Stimulated activated memory B cell treated with anti-CD40 and anti-IgM and Interleukin-4, amounts not matched to agents 10 μg/mL and 1 μg/mL and 100 μg/mL, for 72 hours (primary cell): ENCODE measurements around the gene GPRIN3.

Source experiments
- ATAC-seq: fragments of 150-1000 bp; cut with Tn5 transposase; 2 replicates; pipeline ENCODE4 v1.10.0; 2021
- H3K27ac Mint-ChIP-seq: one replicate; pipeline ENCODE4 v1.8.0; 2022; ENCODE audit warnings: mild to moderate bottlenecking, mixed read lengths
- H3K27me3 Mint-ChIP-seq: one replicate; pipeline ENCODE4 v1.8.0; 2022; ENCODE audit warnings: mixed read lengths
- H3K36me3 Mint-ChIP-seq: one replicate; pipeline ENCODE4 v1.8.0; 2022; ENCODE audit warnings: mixed read lengths
- H3K4me1 Mint-ChIP-seq: one replicate; pipeline ENCODE4 v1.8.0; 2022; ENCODE audit warnings: mixed read lengths
- H3K4me3 Mint-ChIP-seq: one replicate; pipeline ENCODE4 v1.8.0; 2022; ENCODE audit warnings: mild to moderate bottlenecking, moderate library complexity, mixed read lengths
- H3K9me3 Mint-ChIP-seq: one replicate; pipeline ENCODE4 v1.8.0; 2022; ENCODE audit warnings: mixed read lengths

The GPRIN3 gene

DNA sequence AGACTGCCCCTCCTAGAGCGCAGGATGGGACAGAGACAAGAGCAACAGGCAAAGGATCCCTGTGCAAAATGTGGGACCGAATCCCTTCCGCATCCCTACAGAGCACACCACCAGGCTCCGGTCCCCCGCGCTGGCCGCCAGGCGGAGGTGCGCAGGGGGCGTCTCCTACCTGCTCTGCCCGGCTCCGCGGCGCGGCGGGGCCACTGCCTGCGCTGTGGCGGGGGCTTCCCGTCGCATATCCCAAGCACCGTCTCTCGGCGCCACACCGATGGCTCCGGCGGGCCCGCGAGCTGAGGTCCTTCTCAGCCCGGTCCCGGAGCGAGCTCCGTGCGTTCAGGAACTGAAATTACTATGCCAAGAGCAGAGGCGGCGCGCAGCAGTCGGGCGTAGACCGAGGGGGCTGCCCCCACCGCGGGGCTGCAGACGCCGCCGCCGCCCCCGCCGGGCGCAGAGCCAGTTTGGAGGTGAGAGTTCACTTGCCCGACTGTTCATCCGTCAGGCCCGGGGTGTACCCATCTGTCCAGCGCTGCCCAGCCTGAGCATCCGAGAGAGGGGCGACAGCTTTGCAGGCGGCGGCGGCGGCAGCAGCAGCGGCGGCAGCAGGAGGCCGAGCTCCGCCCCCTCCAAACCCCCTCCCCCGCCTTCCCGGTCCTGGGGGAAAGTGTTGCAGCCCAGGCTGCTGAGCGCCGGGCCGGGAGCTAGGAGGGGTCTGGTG, at the start of gene GPRIN3:
GPRIN3 (minus strand) TSS at position 355 of the 715 bp plus-strand sequence. CDS start 57,690 bp downstream, outside the sequence.
- H3K27ac Mint-ChIP-seq, result peak within 1 kb of the TSS; percentile 62
- H3K9me3 Mint-ChIP-seq, result no peaks in the 10 kb centered on the region
- peaks cover 31% of the 10 kb centered on the region for H3K4me1 Mint-ChIP-seq
- H3K36me3 Mint-ChIP-seq, result no peaks in the 10 kb centered on the region
- peak within 1 kb of the TSS; percentile 86 for H3K4me3 Mint-ChIP-seq
- peaks cover 10% of the 10 kb centered on the region for H3K27me3 Mint-ChIP-seq
- ATAC-seq, result peak; percentile 93

DNA sequence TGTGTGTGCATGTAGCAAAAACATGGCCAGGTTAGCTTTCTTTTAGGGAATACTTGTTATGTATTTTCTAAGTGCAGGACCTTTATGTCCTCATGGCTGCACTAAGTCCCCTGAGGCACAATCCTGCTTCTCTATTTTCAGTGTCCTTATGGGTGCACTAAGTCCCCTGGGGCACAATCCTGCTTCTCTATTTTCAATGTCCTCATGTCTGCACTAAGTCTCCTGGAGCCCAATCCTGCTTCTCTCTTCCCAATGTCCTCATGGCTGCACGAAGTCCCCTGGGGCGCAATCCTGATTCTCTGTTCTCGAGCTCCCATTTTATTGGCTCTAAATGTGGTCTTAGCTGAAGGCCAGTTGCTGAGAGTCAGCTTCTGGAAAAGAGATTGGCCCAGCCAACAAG, 49.7 kb upstream of the GPRIN3 start:
- no peaks in the 10 kb centered on the region for H3K36me3 Mint-ChIP-seq
- H3K27ac Mint-ChIP-seq, result no peak overlapping the region
- H3K4me3 Mint-ChIP-seq, result no peak overlapping the region
- H3K27me3 Mint-ChIP-seq, result peaks cover 22% of the 10 kb centered on the region
- ATAC-seq, result no peak
- H3K9me3 Mint-ChIP-seq, result no peaks in the 10 kb centered on the region
- no peaks in the 10 kb centered on the region for H3K4me1 Mint-ChIP-seq

DNA sequence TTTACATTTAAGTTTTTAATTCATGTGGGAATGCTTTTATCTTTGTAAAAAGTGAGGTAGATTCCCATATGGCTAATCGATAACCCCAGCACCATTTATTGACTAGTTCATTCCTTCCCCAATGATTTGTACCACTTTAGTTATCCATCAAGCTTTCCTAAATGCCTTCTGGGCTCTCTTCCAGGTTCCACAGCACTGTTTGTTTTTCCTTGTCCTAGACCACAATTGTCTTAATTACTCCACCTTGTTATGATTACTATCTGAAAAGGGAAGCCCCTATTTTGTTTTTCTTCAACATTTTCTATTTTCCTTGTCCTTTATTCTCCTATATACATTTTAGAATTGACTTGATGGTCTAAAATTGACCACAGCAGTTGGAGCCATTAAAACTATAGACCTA, 48.5 kb upstream of the GPRIN3 start:
- Mint-ChIP-seq H3K4me1 (no peaks in the 10 kb centered on the region), H3K36me3 (no peaks in the 10 kb centered on the region), H3K27me3 (peaks cover 22% of the 10 kb centered on the region), H3K27ac (no peak overlapping the region), H3K9me3 (no peaks in the 10 kb centered on the region), H3K4me3 (no peak overlapping the region)
- ATAC-seq, result no peak

DNA sequence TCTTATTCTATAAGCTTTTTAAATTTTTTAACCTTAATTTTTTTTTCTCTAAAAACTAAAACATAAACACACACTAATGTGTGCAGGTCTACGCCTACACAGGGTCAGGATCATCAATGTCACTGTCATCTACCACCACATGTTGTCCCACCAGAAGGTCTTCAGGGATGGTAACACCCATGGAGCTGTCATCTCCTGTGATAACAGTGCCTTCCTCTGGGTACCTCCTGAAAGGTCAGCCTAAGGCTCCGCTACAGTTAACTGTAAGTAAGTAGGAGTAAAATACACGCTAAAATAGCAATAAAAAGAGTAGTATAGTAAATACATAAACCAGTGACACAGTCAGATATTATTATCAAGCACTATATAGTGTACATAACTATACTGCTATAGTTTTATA, 45.9 kb upstream of the GPRIN3 start:
- peaks cover 22% of the 10 kb centered on the region for H3K27me3 Mint-ChIP-seq
- no peaks in the 10 kb centered on the region for H3K36me3 Mint-ChIP-seq
- no peak for ATAC-seq
- H3K4me3 Mint-ChIP-seq, result no peak overlapping the region
- H3K4me1 Mint-ChIP-seq, result no peaks in the 10 kb centered on the region
- H3K27ac Mint-ChIP-seq, result no peak overlapping the region
- H3K9me3 Mint-ChIP-seq, result no peaks in the 10 kb centered on the region

DNA sequence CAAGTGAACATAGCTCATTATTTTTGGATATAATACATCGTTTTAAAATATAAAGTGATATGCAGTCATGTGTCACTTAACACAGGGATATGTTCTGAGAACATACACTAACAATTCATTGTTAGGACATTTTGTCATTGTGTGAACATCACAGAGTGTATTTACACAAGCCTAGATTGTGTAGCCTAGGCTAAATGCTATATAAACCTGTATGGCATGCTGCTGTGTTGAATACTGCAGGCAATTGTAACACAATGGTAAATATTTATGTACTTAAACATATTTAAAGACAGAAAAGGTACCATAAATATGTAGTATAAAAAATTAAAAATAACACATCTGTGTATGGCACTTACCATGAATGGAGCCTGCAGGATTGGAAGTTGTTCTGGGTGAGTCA, 44.9 kb upstream of the GPRIN3 start:
- Mint-ChIP-seq H3K36me3 (no peaks in the 10 kb centered on the region), H3K4me1 (no peaks in the 10 kb centered on the region), H3K9me3 (peaks cover 6% of the 10 kb centered on the region), H3K27ac (no peak overlapping the region), H3K27me3 (peaks cover 15% of the 10 kb centered on the region), H3K4me3 (no peak overlapping the region)
- no peak for ATAC-seq

- H3K27ac Mint-ChIP-seq, result no peak overlapping the region
Observed at GRCh38 chr4:89351201-89351600, 43.6 kb upstream of the GPRIN3 start.

GRCh38 chr4:89347363-89348025, 39.9 kb upstream of the GPRIN3 start:
- Mint-ChIP-seq H3K27me3 (peaks cover 7% of the 10 kb centered on the region), H3K9me3 (peaks cover 15% of the 10 kb centered on the region), H3K27ac (no peak overlapping the region), H3K4me1 (no peaks in the 10 kb centered on the region), H3K4me3 (no peak overlapping the region), H3K36me3 (no peaks in the 10 kb centered on the region)
- ATAC-seq, result no peak

More at GRCh38 chr4:89351201-89351600, 43.6 kb upstream of the GPRIN3 start:
- H3K27me3 Mint-ChIP-seq, result peaks cover 1% of the 10 kb centered on the region
- no peaks in the 10 kb centered on the region for H3K4me1 Mint-ChIP-seq
- H3K9me3 Mint-ChIP-seq, result peaks cover 12% of the 10 kb centered on the region
- ATAC-seq, result no peak
- H3K36me3 Mint-ChIP-seq, result no peaks in the 10 kb centered on the region
- no peak overlapping the region for H3K4me3 Mint-ChIP-seq

- no peaks in the 10 kb centered on the region for H3K4me1 Mint-ChIP-seq
- H3K9me3 Mint-ChIP-seq, result peaks cover 15% of the 10 kb centered on the region
- no peak overlapping the region for H3K4me3 Mint-ChIP-seq
- no peak for ATAC-seq
- H3K27me3 Mint-ChIP-seq, result peaks cover 7% of the 10 kb centered on the region
- no peak overlapping the region for H3K27ac Mint-ChIP-seq
- H3K36me3 Mint-ChIP-seq, result no peaks in the 10 kb centered on the region
Observed at GRCh38 chr4:89344571-89344970, 37.0 kb upstream of the GPRIN3 start.

GRCh38 chr4:89338206-89338605, 30.6 kb upstream of the GPRIN3 start:
- no peak overlapping the region for H3K4me3 Mint-ChIP-seq
- peaks cover 14% of the 10 kb centered on the region for H3K4me1 Mint-ChIP-seq
- H3K27ac Mint-ChIP-seq, result no peak overlapping the region
- H3K9me3 Mint-ChIP-seq, result no peaks in the 10 kb centered on the region
- ATAC-seq, result no peak
- no peaks in the 10 kb centered on the region for H3K27me3 Mint-ChIP-seq
- no peaks in the 10 kb centered on the region for H3K36me3 Mint-ChIP-seq

GRCh38 chr4:89337681-89338080, 30.1 kb upstream of the GPRIN3 start:
- no peak for ATAC-seq
- Mint-ChIP-seq H3K27me3 (no peaks in the 10 kb centered on the region), H3K36me3 (no peaks in the 10 kb centered on the region), H3K4me1 (peaks cover 14% of the 10 kb centered on the region), H3K9me3 (no peaks in the 10 kb centered on the region), H3K4me3 (no peak overlapping the region), H3K27ac (no peak overlapping the region)

- Mint-ChIP-seq H3K27me3 (no peaks in the 10 kb centered on the region), H3K4me1 (peaks cover 15% of the 10 kb centered on the region), H3K9me3 (no peaks in the 10 kb centered on the region), H3K27ac (no peak overlapping the region), H3K36me3 (no peaks in the 10 kb centered on the region), H3K4me3 (no peak overlapping the region)
- no peak for ATAC-seq
Observed at GRCh38 chr4:89336818-89337420, 29.3 kb upstream of the GPRIN3 start.

DNA sequence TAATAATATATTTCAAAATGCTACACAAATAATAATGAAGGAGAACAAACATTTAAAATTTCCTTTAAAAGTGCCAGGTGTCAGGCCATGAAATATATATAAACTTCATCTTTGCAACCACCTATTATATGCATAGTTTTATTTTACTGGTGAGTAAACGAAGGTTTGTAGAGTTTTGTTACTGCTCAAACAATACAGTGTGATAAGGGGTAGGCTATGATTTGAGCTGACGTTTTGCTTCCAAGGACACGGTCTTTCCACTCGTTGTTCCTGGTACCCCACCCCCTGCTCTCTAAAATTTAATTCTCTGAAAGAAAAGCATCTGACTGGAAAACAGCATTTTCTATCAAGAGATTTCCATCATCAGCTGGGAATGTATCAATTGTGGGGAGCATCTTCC, 27.2 kb upstream of the GPRIN3 start:
- Mint-ChIP-seq H3K9me3 (no peaks in the 10 kb centered on the region), H3K4me3 (no peak overlapping the region), H3K36me3 (no peaks in the 10 kb centered on the region), H3K27me3 (no peaks in the 10 kb centered on the region), H3K27ac (no peak overlapping the region), H3K4me1 (peaks cover 26% of the 10 kb centered on the region)
- no peak for ATAC-seq

GRCh38 chr4:89334311-89334710, 26.7 kb upstream of the GPRIN3 start:
- Mint-ChIP-seq H3K36me3 (no peaks in the 10 kb centered on the region), H3K4me1 (peaks cover 26% of the 10 kb centered on the region), H3K27ac (no peak overlapping the region), H3K4me3 (no peak overlapping the region), H3K27me3 (no peaks in the 10 kb centered on the region), H3K9me3 (no peaks in the 10 kb centered on the region)
- no peak for ATAC-seq

DNA sequence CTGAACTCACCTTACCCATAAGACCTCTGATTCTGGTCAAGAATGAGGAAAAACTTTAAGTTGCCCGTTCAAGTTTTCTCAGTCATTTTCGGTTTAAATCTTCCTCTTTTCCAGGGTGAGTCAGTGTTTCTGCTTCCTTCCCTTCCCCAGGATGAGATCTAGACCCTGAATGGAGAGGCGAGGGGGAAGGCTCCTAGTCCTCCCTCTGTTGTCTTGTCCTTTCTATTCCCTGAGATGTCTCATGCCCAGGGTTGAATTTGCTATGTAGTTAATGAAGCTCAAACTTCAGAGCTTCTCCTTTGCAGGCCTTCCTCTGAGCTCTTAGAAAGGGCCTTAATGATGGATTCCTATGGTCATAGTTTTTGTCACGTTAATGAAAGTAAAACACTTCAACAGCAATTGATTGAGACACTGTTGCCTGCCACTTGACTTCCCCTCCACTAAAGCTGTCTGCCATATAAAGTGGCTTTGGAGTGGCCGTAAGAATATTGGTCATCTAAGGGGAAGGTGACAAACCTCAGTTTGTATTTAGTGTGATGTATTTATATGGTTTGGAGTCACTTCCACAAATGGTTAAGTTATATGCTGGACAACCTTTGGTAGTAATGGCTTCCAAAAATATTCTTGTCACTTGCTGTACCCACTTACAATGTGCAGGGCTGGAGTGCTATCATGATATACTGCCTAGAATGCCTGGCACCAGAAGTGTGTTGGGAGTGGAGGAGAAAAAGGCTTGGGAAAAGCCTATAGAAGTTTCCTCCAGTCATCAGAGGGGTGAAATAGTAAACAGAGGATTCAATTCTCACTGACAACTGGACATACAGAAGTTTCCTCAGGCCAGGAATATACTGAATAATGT, 24.3 kb upstream of the GPRIN3 start:
- no peaks in the 10 kb centered on the region for H3K27me3 Mint-ChIP-seq
- no peaks in the 10 kb centered on the region for H3K9me3 Mint-ChIP-seq
- H3K27ac Mint-ChIP-seq, result peak overlapping the region; percentile 40

DNA sequence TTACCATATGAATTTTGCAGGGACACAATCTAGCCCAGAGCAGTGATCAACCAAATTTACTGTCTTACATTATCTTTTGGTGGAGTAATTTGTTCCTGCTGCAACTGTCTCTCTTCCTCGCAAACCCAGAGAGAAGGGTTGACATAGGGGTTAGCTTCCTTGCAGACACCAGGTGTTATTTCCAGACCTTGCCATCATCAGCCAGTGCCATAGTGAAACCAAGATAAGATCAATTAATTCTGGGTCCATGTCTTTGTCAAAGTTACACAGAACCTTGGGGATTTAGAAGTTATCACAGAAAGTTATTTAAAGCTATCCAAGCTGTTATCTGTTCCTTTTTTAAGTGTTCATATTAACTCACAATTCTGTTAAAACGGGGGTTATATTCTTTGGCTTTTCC, 23.6 kb upstream of the GPRIN3 start:
- Mint-ChIP-seq H3K4me3 (no peak overlapping the region), H3K27ac (peak overlapping the region; percentile 40), H3K4me1 (peaks cover 19% of the 10 kb centered on the region), H3K36me3 (no peaks in the 10 kb centered on the region), H3K9me3 (no peaks in the 10 kb centered on the region), H3K27me3 (no peaks in the 10 kb centered on the region)
- ATAC-seq, result no peak

More for the DNA sequence above, 24.3 kb upstream of the GPRIN3 start:
- Mint-ChIP-seq H3K36me3 (no peaks in the 10 kb centered on the region), H3K4me1 (peaks cover 21% of the 10 kb centered on the region), H3K4me3 (no peak overlapping the region)
- no peak for ATAC-seq
